ENCODE results near the gene FGFBP2.
A peak's percentile ranks its signal among the peaks of the same experiment; 100 is the strongest.
"Not testable (repeated sequence)": the region's sequence is repeated elsewhere in the genome, so short reads cannot be mapped to it uniquely, and the experiment has no call there.

Gene FGFBP2

GRCh38 chr4:15926486-15926885 lies 36.5 kb downstream of the FGFBP2 start:
- TF ChIP-seq, protein P1, sequence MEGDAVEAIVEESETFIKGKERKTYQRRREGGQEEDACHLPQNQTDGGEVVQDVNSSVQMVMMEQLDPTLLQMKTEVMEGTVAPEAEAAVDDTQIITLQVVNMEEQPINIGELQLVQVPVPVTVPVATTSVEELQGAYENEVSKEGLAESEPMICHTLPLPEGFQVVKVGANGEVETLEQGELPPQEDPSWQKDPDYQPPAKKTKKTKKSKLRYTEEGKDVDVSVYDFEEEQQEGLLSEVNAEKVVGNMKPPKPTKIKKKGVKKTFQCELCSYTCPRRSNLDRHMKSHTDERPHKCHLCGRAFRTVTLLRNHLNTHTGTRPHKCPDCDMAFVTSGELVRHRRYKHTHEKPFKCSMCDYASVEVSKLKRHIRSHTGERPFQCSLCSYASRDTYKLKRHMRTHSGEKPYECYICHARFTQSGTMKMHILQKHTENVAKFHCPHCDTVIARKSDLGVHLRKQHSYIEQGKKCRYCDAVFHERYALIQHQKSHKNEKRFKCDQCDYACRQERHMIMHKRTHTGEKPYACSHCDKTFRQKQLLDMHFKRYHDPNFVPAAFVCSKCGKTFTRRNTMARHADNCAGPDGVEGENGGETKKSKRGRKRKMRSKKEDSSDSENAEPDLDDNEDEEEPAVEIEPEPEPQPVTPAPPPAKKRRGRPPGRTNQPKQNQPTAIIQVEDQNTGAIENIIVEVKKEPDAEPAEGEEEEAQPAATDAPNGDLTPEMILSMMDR (IDR thresholded peaks at IDR 0.05; ENCODE audit: low read depth, low read length, missing control alignments) = no peak
- DNase-seq (ENCODE audit: extremely low read depth, low read depth) = no peak
- H3K4me3 ChIP-seq (replicated peaks; ENCODE audit: low read depth, low read length) = no peak overlapping the region

DNA sequence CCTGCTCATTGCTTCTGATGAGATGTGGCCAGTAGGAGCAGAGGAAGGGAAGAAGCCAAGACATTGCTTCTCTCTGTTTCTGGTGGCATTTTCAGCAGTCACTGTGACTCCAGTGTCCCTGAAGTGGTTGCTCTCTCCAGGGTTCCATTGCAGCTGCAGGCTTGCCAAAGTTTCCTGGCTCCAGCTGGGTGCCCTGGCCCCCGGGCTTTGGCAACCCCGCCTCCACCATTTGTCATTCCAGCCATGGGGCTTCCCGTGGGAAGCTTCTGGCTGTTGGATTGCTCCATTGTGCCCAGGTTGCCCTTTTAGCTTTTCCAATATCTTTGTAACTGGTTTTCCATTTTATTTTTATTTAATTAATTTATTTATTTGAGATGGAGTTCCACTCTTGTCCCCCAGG lies 37.1 kb downstream of the FGFBP2 start:
- DNase-seq (ENCODE audit: extremely low read depth, low read depth) = no peak
- TF ChIP-seq, protein P1 (IDR thresholded peaks at IDR 0.05; ENCODE audit: low read depth, low read length, missing control alignments) = no peak
- no peak overlapping the region for H3K4me3 ChIP-seq (replicated peaks; ENCODE audit: low read depth, low read length)

GRCh38 chr4:15921592-15921932 lies 41.4 kb downstream of the FGFBP2 start:
- DNase-seq (ENCODE audit: extremely low read depth, low read depth) = no peak
- no peak overlapping the region for H3K4me3 ChIP-seq (replicated peaks; ENCODE audit: low read depth, low read length)
- TF ChIP-seq, protein P1 (IDR thresholded peaks at IDR 0.05; ENCODE audit: low read depth, low read length, missing control alignments) = no peak

DNA sequence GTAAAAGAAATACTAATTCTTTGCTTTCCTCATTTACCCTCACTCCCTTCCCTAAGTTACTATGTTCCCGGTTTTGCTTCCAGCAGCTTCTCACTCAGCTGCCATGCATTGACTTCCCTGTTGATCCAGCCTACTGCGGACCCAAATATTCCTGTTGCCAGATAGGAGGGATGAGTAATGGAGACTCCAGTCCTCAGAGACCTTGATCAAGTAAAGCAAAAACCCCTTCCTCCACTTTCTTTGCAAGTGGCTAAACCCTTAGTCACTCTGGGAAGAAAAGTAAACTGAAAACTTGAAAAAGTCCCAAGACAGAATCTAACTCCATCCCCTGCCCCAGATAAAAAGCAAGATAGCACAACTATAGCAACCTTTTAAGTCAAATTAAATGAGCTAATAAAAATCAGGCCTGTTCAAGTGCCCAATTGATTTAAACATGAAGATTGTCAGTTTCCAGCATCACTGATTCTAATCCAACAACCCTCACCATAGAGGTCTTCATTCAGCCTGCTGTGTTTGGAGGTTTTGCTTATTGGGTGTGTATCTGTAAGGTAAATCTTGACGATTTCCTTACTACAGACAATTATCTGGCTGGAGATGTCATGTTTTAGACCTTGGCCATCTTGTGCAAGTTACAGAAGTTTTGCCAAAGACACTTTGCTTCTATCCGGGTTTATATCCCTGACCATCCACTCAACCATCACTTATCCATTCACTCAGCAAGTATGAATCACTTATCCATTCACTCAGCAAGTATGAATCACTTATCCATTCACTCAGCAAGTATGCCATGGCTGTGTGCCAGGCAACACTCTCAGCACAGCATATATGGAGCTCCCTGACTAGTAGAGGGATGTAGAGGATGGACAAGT lies 42.0 kb downstream of the FGFBP2 start:
- TF ChIP-seq, protein P1 (IDR thresholded peaks at IDR 0.05; ENCODE audit: low read depth, low read length, missing control alignments) = no peak
- no peak overlapping the region for H3K4me3 ChIP-seq (replicated peaks; ENCODE audit: low read depth, low read length)

DNA sequence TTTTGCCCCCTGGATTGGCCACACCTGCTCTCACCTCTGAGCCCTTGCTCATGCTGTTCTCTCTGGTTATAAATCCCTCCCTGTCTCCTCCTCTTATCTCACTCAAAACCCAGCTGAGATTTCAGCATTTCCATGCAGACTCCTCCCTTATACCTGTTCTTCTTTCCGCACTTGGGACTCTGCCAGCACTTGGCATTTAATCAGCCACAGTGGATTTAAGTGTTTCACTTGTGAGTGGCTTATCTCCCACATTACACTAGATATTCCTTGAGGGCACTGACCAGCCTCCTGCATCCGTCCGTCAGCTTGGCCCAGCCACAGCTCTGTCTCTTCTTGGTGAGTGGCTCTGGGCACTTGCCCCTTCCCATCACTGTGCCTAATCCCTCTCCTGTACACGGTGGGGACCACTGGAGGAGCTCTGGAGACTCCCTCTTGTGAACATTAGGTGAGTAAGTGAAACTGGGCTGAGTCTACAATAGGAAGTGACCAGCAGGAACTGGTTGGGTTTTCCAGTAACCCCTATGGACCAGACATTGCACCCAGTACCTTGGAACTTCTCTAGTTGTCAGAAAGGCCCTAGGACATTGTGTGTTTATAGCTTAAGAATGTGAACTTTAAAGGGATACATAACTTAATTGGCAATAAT lies 44.4 kb downstream of the FGFBP2 start:
- DNase-seq (ENCODE audit: extremely low read depth, low read depth) = no peak
- H3K4me3 ChIP-seq (replicated peaks; ENCODE audit: low read depth, low read length) = no peak overlapping the region
- TF ChIP-seq, protein P1 (IDR thresholded peaks at IDR 0.05; ENCODE audit: low read depth, low read length, missing control alignments) = no peak

More for the DNA sequence above, 42.0 kb downstream of the FGFBP2 start:
- peak; percentile 96 for DNase-seq (ENCODE audit: extremely low read depth, low read depth)

- H3K4me3 ChIP-seq (replicated peaks; ENCODE audit: low read depth, low read length) = no peak overlapping the region
- DNase-seq (ENCODE audit: extremely low read depth, low read depth) = peak; percentile 49
These were observed 45.7 kb downstream of the FGFBP2 start for GRCh38 chr4:15917297-15917696.

DNA sequence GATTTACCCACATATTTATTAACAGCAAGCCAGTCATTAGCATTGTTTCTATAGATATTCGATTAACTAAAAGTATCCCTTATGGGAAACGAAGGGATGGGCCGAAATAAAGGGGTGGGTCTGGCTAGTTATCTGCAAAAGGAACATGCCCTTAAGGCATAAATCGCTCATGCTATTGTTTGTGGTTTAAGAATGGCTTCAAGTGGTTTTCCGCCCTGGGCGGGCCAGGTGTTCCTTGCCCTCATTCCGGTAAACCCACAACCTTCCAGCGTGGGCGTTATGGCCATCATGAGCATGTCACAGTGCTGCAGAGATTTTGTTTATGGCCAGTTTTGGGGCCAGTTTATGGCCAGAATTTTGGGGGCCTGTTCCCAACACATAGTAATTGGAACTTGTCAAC lies 46.6 kb downstream of the FGFBP2 start:
- not testable (repeated sequence) for DNase-seq (ENCODE audit: extremely low read depth, low read depth); H3K4me3 ChIP-seq (replicated peaks; ENCODE audit: low read depth, low read length)

More at GRCh38 chr4:15917297-15917696, 45.7 kb downstream of the FGFBP2 start:
- TF ChIP-seq, protein P1 (IDR thresholded peaks at IDR 0.05; ENCODE audit: low read depth, low read length, missing control alignments) = no peak

Data from HFF-Myc (cell line).